HCT116 (cell line): Measurements from ENCODE around the gene ALDH5A1. TPM values are rescaled to one million over a fixed set of nuclear protein-coding genes. Genes with fewer than 3 reads are reported as not detected.

Experiments used
- ATAC-seq: fragments of 200-7000 bp; cut with Tn5 transposase; 2 replicates; pipeline ENCODE4 v1.9.1; 2020; ENCODE audit warnings: mild to moderate bottlenecking, moderate library complexity
- BruUV-seq: library from RNA; stranded (reverse); fragments of 400-500 nt; replicated peaks from 2 replicates; lab custom pipeline; 2021; lab: Mats Ljungman, UMichigan
- CTCF ChIA-PET: fragments of 300-600 bp; sonication (Branson Sonifier 250); formaldehyde crosslinking; loops from one replicate; lab custom pipeline; 2021; ENCODE audit warnings: antibody characterized with exemption; lab: Charles Lee
- POLR2A ChIA-PET: fragments of 300-600, 350-600 bp; sonication (Branson Sonifier 250); formaldehyde crosslinking; loops from one replicate; lab custom pipeline; 2021; ENCODE audit warnings: antibody characterized with exemption; lab: Charles Lee
- RAD21 ChIA-PET, 2 experiments: fragments of 300-600 bp; sonication (Branson Sonifier 250); formaldehyde crosslinking; loops; one replicate each; lab custom pipeline; 2023; ENCODE audit warnings: low total read pairs in 2 of 2; ENCODE audit not compliant: uncharacterized antibody in 2 of 2, unreplicated experiment in 2 of 2, low non-redundant PET in 1 of 2; lab: Charles Lee
- DNase-seq: peaks from one replicate; pipeline ENCODE4 v3.0.0-alpha.2; 2010; ENCODE audit warnings: low read depth, low spot score
- H2AFZ ChIP-seq: fragments of 200-600 bp; shearing (Covaris generic), sonication (generic); 2 replicates; pipeline ENCODE4 v1.6.1; 2017; ENCODE audit warnings: low read depth, mixed run types, mixed read lengths, antibody characterized with exemption, low read length; ENCODE audit not compliant: poor library complexity, severe bottlenecking
- H3K27ac ChIP-seq: 2 replicates; pipeline ENCODE4 v1.5.1; 2012; ENCODE audit warnings: low read depth, low read length
- H3K27me3 ChIP-seq: fragments of 200-600 bp; sonication (generic); 2 replicates; pipeline ENCODE4 v1.6.1; 2016; ENCODE audit warnings: mixed run types, low read length, mixed read lengths; ENCODE audit not compliant: insufficient read depth
- H3K36me3 ChIP-seq, 2 experiments: fragments of 200-500 bp in 1 of 2; fragments of 200-600 bp in 1 of 2; sonication (Bioruptor generic) in 1 of 2; sonication (generic) in 1 of 2; 2 replicates each; pipeline versions ENCODE4 v1.5.1 to v1.6.1; 2014 to 2016; ENCODE audit warnings: low read length in 2 of 2, inconsistent platforms in 1 of 2, mixed read lengths in 1 of 2, mixed run types in 1 of 2; ENCODE audit not compliant: insufficient read depth in 2 of 2, control insufficient read depth in 1 of 2
- H3K4me1 ChIP-seq, 2 experiments: fragments of 200-600 bp in 1 of 2; sonication (generic) in 1 of 2; 2 replicates each; pipeline versions ENCODE4 v1.5.1 to v1.6.1; 2012 to 2017; ENCODE audit warnings: low read length in 2 of 2, inconsistent platforms in 1 of 2, mild to moderate bottlenecking in 1 of 2, mixed read lengths in 1 of 2, mixed run types in 1 of 2, moderate library complexity in 1 of 2; ENCODE audit not compliant: insufficient read depth in 2 of 2, control insufficient read depth in 1 of 2
- H3K4me2 ChIP-seq: fragments of 200-600 bp; sonication (generic); 2 replicates; pipeline ENCODE4 v1.6.1; 2017; ENCODE audit warnings: mixed run types, low read length, mixed read lengths
- H3K4me3 ChIP-seq, 2 experiments: fragments of 200-600 bp in 1 of 2; sonication (generic) in 1 of 2; replicated peaks in 1 of 2; 2 replicates each; pipeline ENCODE4 v1.5.1; 2011 to 2016; ENCODE audit warnings: low read length in 2 of 2, control low read depth in 1 of 2, low read depth in 1 of 2, mild to moderate bottlenecking in 1 of 2, mixed read lengths in 1 of 2, mixed run types in 1 of 2
- H3K79me2 ChIP-seq: fragments of 200-600 bp; sonication (generic); 2 replicates; pipeline ENCODE4 v1.6.1; 2017; ENCODE audit warnings: mild to moderate bottlenecking, mixed run types, low read length, moderate library complexity, mixed read lengths; ENCODE audit not compliant: insufficient read depth
- H3K9ac ChIP-seq: fragments of 200-600 bp; sonication (generic); 2 replicates; pipeline ENCODE4 v1.6.1; 2016; ENCODE audit warnings: low read length, mixed read lengths
- H3K9me2 ChIP-seq: fragments of 200-600 bp; sonication (generic), shearing (Covaris generic); 2 replicates; pipeline ENCODE4 v1.6.1; 2017; ENCODE audit warnings: mixed run types, mild to moderate bottlenecking, moderate library complexity; ENCODE audit not compliant: insufficient read depth
- H3K9me3 ChIP-seq, 2 experiments: fragments of 200-500 bp in 1 of 2; fragments of 200-600 bp in 1 of 2; sonication (Bioruptor generic) in 1 of 2; sonication (generic) in 1 of 2; 2 replicates each; pipeline ENCODE4 v1.6.1; 2014 to 2017; ENCODE audit warnings: low read length in 2 of 2, mixed read lengths in 2 of 2, inconsistent platforms in 1 of 2, low read depth in 1 of 2, mild to moderate bottlenecking in 1 of 2, mixed run types in 1 of 2, moderate library complexity in 1 of 2; ENCODE audit not compliant: control insufficient read depth in 1 of 2, insufficient read depth in 1 of 2
- H4K20me1 ChIP-seq: fragments of 200-600 bp; sonication (generic), shearing (Covaris generic); 2 replicates; pipeline ENCODE4 v1.6.1; 2017; ENCODE audit warnings: mixed run types, mild to moderate bottlenecking, moderate library complexity; ENCODE audit not compliant: insufficient read depth
- CBX3 ChIP-seq: IDR thresholded peaks from 2 replicates; pipeline ENCODE4 v1.6.1; 2012; ENCODE audit warnings: low read depth
- CTCF ChIP-seq, 3 experiments: fragments of 200-600 bp in 1 of 3; sonication (generic) in 1 of 3; IDR thresholded peaks in 2 of 3; conservative IDR thresholded peaks in 1 of 3; 2 replicates each; pipeline ENCODE4 v1.5.1; 2012 to 2017; ENCODE audit warnings: low read depth in 2 of 3, low read length in 2 of 3, antibody characterized with exemption in 1 of 3, borderline replicate concordance in 1 of 3, control low read depth in 1 of 3, mild to moderate bottlenecking in 1 of 3, mixed read lengths in 1 of 3, mixed run types in 1 of 3, moderate library complexity in 1 of 3; ENCODE audit not compliant: insufficient read depth in 1 of 3
- EGR1 ChIP-seq: IDR thresholded peaks from 2 replicates; pipeline ENCODE4 v1.6.1; 2012; ENCODE audit warnings: low read depth
- ELF1 ChIP-seq: IDR thresholded peaks from 2 replicates; pipeline ENCODE4 v1.6.1; 2012; ENCODE audit warnings: low read depth, borderline replicate concordance
- JUND ChIP-seq: IDR thresholded peaks from 2 replicates; pipeline ENCODE4 v1.6.1; 2012
- MAX ChIP-seq: IDR thresholded peaks from 2 replicates; pipeline ENCODE4 v1.6.1; 2012
- POLR2A ChIP-seq: IDR thresholded peaks from 2 replicates; pipeline ENCODE4 v1.7.0; 2011; ENCODE audit warnings: borderline replicate concordance; ENCODE audit not compliant: insufficient read depth, insufficient read length; ENCODE audit errors: extremely low read depth
- RAD21 ChIP-seq: IDR thresholded peaks from 2 replicates; pipeline ENCODE4 v1.6.1; 2012; ENCODE audit warnings: low read depth, mild to moderate bottlenecking
- SP1 ChIP-seq: IDR thresholded peaks from 2 replicates; pipeline ENCODE4 v1.6.1; 2012; ENCODE audit warnings: low read depth
- SRF ChIP-seq: IDR thresholded peaks from 2 replicates; pipeline ENCODE4 v1.6.1; 2012; ENCODE audit warnings: low read depth
- TCF7L2 ChIP-seq: IDR thresholded peaks from 2 replicates; pipeline ENCODE4 v1.7.0; 2011; ENCODE audit warnings: borderline replicate concordance, inconsistent platforms; ENCODE audit not compliant: insufficient read depth, insufficient read length; ENCODE audit errors: extremely low read depth
- YY1 ChIP-seq: IDR thresholded peaks from 2 replicates; pipeline ENCODE4 v1.6.1; 2011; ENCODE audit warnings: low read length, low read depth, moderate library complexity, mild to moderate bottlenecking; ENCODE audit not compliant: insufficient replicate concordance; ENCODE audit errors: extremely low read depth
- ZFX ChIP-seq: fragments of 450-650 bp; IDR thresholded peaks from 2 replicates; pipeline ENCODE4 v1.6.1; 2017
- ZNF274 ChIP-seq: fragments of 200-500 bp; sonication (Bioruptor generic); IDR thresholded peaks from 2 replicates; pipeline ENCODE4 v1.6.1; 2014; ENCODE audit warnings: mild to moderate bottlenecking, low read depth, low read length, inconsistent platforms
- intact Hi-C: fragments of 100-400 bp; cut with micrococcal nuclease; formaldehyde crosslinking; loops from 2 replicates; pipeline ENCODE4 v1.10.0; 2022
- total RNA-seq: library from RNA; stranded (reverse); gene quantifications from one replicate; pipeline ENCODE4 v1.2.1, GENCODE V29; 2021; ENCODE audit not compliant: unreplicated experiment
- TF ChIP-seq, protein P1 (sequence below): IDR thresholded peaks from 2 replicates; pipeline ENCODE4 v1.6.1; 2012; ENCODE audit warnings: low read depth

The ALDH5A1 gene
- total RNA-seq, 1 experiment from 2014 or later, result 10.0 TPM

DNA sequence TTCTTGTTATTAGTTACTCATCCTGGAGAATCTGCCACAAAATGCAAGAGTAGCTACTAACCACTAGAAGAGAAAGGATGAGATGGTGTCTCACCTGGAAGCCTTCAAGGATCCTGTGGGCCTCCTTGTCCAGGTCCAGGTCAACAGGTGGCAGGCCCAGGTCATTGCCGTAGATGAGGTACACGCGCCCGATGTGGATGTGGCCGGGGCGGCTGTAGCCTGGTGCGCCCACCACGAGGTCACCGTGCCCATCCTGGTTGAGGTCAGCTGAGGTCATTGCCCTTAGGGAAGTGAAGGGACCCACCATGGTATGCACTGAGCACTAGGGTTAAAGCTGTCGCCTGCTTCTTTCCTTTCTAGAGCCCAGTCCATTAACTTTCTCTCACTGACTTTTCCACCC, 40.8 kb upstream of the ALDH5A1 start:
- intact Hi-C loops, result no loop called here
- H3K27ac ChIP-seq, result no peak overlapping the region
- no peak overlapping the region for H3K4me3 ChIP-seq
- H3K9me3 ChIP-seq, result no peaks in the 10 kb centered on the region
- POLR2A ChIA-PET, result no interaction called here
- H4K20me1 ChIP-seq, result no peaks in the 10 kb centered on the region
- no peaks in the 10 kb centered on the region for H3K79me2 ChIP-seq
- no peak overlapping the region for H3K4me2 ChIP-seq
- H3K9me2 ChIP-seq, result no peaks in the 10 kb centered on the region
- H3K9ac ChIP-seq, result no peak overlapping the region
- TF ChIP-seq ZNF274 (no peak), ELF1 (no peak), ZFX (no peak), SRF (no peak), YY1 (no peak), TCF7L2 (no peak), POLR2A (no peak), CTCF (IDR thresholded peaks at IDR 0.05 in 2 of 3, conservative IDR thresholded peaks at IDR 0.05 in 1 of 3; ENCODE audit: borderline replicate concordance in 1 of 3, insufficient read depth in 1 of 3, low read depth in 2 of 3, low read length in 2 of 3) (no peak), CBX3 (no peak), EGR1 (no peak), JUND (no peak), MAX (no peak), SP1 (no peak), RAD21 (no peak)
- TF ChIP-seq, protein P1, sequence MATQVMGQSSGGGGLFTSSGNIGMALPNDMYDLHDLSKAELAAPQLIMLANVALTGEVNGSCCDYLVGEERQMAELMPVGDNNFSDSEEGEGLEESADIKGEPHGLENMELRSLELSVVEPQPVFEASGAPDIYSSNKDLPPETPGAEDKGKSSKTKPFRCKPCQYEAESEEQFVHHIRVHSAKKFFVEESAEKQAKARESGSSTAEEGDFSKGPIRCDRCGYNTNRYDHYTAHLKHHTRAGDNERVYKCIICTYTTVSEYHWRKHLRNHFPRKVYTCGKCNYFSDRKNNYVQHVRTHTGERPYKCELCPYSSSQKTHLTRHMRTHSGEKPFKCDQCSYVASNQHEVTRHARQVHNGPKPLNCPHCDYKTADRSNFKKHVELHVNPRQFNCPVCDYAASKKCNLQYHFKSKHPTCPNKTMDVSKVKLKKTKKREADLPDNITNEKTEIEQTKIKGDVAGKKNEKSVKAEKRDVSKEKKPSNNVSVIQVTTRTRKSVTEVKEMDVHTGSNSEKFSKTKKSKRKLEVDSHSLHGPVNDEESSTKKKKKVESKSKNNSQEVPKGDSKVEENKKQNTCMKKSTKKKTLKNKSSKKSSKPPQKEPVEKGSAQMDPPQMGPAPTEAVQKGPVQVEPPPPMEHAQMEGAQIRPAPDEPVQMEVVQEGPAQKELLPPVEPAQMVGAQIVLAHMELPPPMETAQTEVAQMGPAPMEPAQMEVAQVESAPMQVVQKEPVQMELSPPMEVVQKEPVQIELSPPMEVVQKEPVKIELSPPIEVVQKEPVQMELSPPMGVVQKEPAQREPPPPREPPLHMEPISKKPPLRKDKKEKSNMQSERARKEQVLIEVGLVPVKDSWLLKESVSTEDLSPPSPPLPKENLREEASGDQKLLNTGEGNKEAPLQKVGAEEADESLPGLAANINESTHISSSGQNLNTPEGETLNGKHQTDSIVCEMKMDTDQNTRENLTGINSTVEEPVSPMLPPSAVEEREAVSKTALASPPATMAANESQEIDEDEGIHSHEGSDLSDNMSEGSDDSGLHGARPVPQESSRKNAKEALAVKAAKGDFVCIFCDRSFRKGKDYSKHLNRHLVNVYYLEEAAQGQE, result no peak
- TF ChIP-seq, all 23 proteins: peak for 0
- Histone ChIP-seq H2AFZ (no peak overlapping the region), H3K36me3 (no peaks in the 10 kb centered on the region), H3K27me3 (no peaks in the 10 kb centered on the region), H3K4me1 (no peaks in the 10 kb centered on the region)
- no peak for DNase-seq
- RAD21 ChIA-PET, result no interaction called here
- no TSS peak for BruUV-seq
- no peak for ATAC-seq
- CTCF ChIA-PET, result no interaction called here
